OCI-LY3 (cell line): ENCODE data around the gene RASL12.

Source experiments
- CTCF ChIP-seq: fragments of 200-600, 300-600 bp; sonication (generic); IDR thresholded peaks from 2 replicates; pipeline ENCODE4 v1.5.1; 2014; ENCODE audit warnings: antibody characterized with exemption, low read length, low read depth
- EZH2phosphoT487 ChIP-seq: fragments of 200-600 bp; shearing (Covaris generic); IDR thresholded peaks from 2 replicates; pipeline ENCODE4 v1.6.1; 2018; ENCODE audit warnings: antibody characterized with exemption, mixed run types, low read depth

GRCh38 chr15:65097651-65098263 is 30.0 kb upstream of the RASL12 start:
- no peak for TF ChIP-seq CTCF
- no peak for TF ChIP-seq EZH2phosphoT487
